ENCODE results near the gene SSR1.
"Not testable (repeated sequence)": the region's sequence is repeated elsewhere in the genome, so short reads cannot be mapped to it uniquely, and the experiment has no call there.

SSR1 gene

DNA sequence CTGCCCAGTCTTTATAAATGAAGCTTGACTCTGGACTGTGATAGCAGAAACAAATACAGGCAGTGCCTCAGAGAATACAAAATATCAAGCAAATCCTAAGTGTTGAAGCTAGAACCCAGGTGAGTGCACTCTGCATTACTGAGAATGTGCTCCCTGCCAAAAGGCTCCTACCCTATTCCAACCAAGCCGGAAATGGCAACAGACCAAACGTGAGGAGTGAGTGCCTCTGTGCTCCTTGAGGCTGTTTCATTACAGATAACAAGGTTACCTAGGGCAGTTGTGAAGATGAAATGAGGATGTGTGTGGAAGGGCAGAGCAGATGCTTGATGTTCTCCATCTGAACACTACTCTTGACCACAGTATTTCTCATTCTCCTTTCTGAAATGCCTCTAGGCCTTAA lies 29.3 kb downstream of the SSR1 start:
- DNase-seq (ENCODE audit: low read depth in 1 of 2, low spot score in 1 of 2), result no peak

DNA sequence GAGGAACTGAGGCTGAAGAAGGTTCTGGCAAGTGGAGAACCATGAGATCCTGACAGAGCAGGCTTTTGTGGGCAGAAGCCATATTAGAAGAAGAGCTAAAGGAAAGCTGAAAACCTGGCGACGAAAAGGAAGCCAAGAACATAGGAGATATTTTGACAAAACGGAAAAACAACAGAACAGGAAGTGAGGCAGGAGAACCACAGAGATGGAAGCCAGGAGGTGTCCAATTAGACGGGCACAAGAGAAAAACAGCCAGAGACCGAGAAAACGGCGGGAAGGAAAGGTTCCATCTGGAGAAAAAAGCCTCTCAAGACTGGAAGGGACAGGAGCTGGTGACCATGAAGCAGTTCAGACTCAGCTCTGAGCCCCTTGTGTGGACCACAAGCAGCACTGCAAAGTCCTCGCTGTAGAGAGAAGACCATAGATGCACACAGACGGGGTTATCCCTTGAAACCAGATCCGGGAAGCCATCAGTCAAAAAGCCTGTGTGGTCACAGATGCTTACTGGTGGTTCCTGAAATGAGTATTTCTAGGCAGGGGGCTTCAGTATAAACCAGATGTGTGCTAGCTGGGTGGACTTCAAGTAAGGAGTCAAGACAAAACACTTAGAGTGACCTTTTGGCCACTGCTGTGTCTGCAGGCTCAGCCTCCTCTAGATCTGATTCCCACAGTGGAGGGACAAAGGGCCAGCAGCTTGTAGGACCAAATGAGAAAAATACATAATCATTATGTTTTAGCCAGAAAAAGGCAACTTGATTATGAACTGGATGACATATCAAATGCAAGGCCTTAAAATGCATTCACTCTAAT lies 30.7 kb downstream of the SSR1 start:
- no peak for DNase-seq (ENCODE audit: low read depth in 1 of 2, low spot score in 1 of 2)

DNA sequence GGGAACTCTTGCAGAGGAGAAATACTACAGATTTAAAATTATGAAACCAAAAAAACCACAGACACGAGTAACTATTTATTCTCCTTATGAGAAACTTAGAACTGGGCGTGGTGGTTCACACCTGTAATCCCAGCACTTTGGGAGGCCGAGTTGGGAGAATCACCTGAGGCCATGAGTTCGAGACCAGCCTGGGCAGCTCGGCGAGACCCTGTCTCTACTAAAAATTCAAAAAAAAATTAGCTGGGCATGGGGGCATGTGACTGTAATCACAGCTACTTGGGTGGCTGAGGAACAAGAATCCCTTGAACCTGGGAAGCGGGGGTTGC lies 36.8 kb downstream of the SSR1 start:
- DNase-seq (ENCODE audit: low read depth in 1 of 2, low spot score in 1 of 2), result no peak

DNA sequence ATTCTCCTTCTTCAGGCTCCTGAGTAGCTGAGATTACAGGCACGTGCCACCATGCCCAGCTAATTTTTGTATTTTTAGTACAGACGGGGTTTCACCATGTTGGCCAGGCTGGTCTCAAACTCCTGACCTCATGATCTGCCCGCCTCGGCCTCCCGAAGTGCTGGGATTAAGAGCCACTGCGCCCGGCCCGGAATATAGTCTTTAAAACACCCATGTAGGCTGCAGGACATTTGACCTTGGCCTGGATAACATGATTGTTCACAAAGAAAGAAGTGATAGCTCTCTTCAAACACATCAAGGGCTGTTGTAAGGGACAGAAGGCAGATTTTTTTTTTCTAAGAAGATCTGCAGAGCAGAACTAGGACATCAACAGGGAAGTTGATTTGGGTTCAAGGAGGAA lies 38.5 kb downstream of the SSR1 start:
- DNase-seq (ENCODE audit: low read depth in 1 of 2, low spot score in 1 of 2), result not testable (repeated sequence)

DNA sequence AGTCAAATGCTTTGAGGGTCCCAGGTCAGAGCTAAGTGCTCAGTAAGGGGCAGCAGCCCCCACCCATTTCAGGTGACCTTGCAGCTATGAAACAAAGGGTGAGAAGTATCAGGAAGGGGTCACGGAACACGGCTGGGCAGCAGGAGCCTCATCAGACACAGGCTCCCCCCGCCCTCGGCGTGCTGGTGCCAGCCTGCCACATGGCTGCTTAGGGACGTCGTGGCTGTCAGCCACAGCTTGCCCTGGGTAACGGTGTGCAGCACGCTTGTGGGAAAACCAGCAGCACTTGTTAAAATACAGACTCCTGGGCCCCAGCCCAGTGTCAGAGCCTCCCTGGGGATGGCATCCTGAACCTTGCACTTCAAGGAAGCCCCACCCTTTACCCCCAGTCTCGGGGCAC lies 39.3 kb downstream of the SSR1 start:
- DNase-seq (ENCODE audit: low read depth in 1 of 2, low spot score in 1 of 2), result no peak

DNA sequence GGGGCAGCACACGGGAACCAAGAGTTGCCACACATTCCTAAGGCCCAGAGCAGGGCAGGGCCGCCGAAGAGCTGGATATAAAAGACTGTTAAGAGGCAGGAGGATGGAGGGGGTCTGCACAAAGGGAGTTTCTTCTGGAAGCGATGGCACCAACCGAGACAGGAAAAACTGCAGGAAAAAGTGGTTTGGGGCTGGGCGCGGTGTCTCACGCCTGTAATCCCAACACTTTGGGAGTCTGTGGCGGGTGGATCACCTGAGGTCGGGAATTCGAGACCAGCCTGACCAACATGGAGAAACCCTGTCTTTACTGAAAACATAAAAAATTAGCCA lies 41.8 kb downstream of the SSR1 start:
- no peak for DNase-seq (ENCODE audit: low read depth in 1 of 2, low spot score in 1 of 2)

DNA sequence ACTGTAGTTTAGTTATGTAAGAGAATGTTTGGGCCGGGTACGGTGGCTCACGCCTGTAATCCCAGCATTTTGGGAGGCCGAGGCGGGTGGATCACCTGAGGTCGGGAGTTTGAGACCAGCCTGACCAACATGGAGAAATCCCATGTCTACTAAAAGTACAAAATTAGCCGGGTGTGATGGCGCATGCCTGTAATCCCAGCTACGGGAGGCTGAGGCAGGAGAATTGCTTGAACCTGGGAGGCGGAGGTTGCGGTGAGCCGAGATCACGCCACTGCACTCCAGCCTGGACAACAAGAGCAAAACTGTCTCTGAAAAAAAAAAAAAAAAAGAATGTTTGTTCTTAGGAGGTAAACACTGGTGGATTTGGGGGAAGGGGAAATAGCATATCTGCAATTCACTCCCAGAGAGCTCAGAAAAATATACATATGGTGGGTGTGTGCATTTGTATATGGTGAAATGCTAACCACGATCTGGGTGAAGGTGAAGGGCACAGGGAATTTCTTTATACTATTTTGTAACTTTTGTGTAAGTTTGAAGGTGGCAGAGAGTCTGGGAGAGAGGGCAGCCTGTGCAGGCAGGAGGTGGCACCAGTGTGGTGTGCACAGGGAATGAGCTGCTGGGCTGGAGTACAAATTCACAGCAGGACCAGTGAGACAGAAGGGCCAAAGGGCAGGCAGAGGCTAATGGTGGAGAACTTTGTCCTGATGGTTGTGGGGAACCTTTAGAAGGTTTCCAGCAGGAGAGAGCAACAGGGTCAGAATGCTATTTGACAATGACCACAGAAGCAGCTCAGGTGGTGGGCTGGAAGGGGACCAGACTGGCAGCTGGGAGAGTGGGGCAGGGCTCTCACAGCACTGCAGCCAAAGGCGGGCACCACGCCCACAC lies 42.4 kb downstream of the SSR1 start:
- no peak for DNase-seq (ENCODE audit: low read depth in 1 of 2, low spot score in 1 of 2)

DNA sequence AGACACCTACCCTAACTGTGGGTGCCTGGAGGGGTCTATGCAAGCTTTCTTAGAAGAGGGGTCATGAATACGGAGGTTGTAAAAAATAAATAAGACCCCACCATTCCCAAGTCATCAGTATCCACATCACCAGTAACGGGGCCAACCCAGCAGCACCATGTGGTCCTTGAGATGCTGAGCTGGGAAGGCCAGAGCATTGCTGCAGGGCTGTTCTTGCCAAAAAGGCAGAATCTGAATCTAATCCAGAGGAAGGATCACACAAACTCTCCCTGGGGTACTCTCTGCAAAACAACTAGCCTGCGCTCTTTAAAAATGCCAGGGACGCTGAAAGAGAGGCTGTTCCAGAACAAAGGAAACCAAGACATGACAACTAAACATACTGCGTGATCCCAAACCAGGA lies 43.2 kb downstream of the SSR1 start:
- DNase-seq (ENCODE audit: low read depth in 1 of 2, low spot score in 1 of 2), result no peak

DNA sequence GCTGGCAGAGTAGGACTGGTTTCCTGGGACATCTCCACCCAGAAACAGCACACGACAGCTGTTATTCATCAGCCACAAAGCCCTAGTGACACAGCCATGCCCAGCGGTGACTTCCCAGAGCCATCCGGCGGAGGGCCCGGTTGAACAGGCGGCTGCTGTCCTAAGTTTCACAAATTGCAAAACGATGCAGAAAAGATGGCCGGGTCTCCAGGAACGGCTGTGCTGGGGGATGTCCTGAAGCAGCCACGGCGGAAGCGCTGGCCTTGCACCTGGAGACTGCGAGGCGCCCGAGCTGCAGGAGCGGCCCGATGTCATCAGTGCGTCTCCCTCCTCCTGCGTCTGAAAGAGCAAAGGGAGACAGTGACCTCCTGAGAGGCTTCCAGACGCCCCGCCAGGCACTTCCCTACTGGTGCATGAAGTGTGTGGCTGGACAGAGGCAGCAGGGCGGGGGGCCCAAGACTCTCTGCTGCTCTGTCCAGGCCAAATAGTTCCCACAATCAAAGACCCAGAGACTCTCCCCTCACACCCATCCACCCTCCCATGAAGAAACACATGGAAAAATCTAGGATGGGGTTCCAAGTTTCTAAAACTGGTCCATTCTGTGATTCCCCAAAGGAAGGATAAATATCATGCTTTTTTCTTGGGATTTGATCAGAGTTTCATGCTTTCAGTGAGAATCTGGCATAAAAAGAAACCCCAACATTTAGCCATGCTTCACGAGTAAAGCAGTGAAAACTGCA lies 44.0 kb downstream of the SSR1 start:
- no peak for DNase-seq (ENCODE audit: low read depth in 1 of 2, low spot score in 1 of 2)

DNA sequence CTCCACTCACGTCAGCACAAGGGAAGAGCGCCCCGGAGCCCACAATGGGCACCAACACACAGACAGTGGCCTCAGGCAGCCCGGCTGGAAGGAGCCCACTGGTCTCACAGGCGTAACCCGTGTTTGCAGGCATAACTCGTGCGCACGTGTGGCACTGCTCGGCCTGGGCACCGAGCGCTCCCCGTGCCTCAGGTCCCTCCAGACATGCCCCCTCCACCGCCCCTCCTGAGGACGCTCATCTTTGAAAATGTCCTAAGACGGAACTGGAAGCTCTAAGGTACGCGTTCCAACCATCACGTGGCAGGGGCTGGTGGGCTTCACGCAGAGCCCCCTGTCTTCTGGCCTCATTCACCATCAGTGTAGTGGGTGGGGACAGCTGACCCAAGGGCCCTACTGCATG lies 44.6 kb downstream of the SSR1 start:
- no peak for DNase-seq (ENCODE audit: low read depth in 1 of 2, low spot score in 1 of 2)

DNA sequence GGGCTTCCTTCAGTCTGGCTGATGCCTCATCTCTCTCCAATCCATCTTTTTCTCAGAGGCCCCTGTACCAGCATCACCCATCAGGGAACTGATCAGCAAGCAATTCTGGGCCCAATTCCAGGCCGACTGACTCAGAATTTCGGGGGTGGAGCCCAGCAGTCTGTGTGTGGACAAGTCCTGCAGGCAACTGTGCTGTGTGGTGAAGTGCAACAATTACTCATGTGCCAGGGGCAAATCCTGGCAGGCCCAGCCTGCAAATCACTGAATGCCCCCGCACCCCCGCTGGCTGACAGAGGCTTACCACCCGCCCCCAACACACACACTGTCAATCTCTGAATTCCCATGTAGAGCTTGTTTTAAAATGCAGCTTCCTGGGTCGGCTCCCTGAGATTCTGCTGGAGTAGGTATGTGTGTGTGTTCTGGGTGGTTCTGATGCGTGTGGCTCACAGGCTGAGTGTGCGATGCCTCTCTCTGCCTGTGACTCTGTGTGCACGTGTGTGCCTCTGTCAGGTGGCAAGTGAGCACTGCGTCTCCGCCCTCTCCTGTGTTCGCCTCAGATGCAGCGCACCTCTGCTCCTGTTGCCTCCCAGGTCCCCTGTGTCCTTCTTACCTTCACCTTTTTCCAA lies 45.4 kb downstream of the SSR1 start:
- no peak for DNase-seq (ENCODE audit: low read depth in 1 of 2, low spot score in 1 of 2)

DNA sequence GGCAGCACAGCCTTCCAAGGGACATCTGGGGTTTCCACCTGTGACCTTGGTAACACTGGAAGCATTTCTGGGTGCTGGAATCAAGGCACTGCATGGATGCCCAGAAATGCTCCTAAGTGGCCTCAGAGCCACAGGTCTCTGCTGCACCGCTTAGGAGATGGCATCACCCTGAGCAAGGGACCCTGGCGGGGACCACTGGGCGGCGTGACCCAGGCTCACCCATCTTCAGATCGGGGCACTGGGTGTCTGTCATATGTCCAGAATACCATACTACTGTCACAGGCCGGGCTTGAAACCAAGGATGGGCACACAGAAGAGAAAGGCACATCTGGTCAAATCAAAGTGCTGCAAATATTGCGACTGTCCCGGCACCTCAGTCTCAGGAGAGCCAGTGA lies 45.9 kb downstream of the SSR1 start:
- no peak for DNase-seq (ENCODE audit: low read depth in 1 of 2, low spot score in 1 of 2)

DNA sequence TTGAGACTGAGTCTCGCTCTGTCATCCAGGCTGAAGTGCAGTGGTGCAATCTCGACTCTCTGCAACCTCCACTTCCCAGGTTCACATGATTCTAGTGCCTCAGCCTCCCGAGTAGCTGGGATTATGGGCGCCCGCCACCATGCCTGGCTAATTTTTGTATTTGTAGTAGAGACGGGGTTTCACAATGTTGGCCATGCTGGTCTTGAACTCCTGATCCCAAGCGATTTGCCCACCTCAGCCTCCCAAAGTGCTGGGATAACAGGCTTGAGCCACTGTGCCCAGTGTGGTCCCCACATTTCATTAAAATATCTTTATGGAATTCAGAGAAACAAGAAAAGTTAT lies 47.6 kb downstream of the SSR1 start:
- DNase-seq (ENCODE audit: low read depth in 1 of 2, low spot score in 1 of 2), result not testable (repeated sequence)

DNA sequence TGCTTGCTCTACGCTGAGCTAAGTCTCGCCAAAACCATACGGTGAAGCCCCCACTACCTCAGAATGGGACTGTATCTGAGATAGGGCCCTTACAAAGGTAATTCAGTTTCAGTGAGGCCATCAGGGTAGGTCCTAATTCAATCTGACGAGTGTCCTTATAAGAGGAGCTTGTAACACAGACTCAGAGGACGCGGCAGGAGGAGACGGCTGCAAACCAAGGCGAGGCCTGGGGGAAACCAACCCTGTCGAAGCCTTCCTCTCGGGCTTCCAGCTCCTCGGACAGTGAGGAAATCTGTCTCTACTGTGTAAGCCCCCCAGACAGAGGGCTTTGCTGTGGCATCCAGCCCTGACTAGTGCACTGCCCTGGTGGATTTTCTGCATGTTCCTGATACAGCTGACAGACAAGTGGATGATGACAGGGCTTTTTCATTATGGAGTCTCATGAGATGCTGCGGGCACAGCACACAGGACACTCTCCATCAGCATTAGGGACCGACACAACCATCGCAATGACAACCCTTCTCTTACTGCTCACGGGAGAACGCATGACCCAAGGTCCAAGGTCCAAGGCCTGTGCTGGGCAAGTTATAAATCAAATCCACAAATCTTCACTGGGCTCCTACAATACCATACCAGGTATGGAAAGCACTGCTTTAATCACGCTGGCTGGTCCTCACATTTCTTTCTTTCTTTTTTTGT lies 48.2 kb downstream of the SSR1 start:
- DNase-seq (ENCODE audit: low read depth in 1 of 2, low spot score in 1 of 2), result no peak

DNA sequence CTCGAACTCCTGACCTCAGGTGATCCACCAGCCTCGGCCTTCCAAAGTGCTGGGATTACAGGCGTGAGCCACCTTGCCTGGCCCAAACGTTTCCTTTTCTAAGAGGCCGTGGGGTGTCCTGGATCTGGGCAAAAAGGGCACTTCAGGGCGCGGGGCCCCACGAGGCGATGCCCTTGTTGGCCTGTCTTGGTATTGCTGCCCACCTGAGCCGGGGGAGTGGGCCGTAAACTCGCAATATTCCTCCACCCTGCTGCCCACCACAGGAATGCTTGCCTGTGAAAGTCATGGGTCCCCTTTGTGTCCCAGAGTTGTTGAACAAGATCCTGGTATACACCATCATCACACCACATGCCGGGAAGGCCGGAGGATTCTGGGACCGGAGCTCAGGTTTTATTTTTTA lies 49.0 kb downstream of the SSR1 start:
- no peak for DNase-seq (ENCODE audit: low read depth in 1 of 2, low spot score in 1 of 2)

DNA sequence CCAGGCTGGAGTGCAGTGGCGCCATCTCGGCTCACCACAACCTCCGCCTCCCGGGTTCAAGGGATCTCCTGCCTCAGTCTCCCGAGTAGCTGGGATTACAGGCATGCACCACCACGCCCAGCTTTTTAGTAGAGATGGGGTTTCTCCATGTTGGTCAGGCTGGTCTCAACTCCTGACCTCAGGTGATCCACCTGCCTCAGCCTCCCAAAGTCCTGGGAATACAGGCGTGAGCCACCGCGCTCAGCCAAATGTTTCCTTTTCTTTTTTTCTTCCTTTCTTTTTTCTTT lies 49.5 kb downstream of the SSR1 start:
- DNase-seq (ENCODE audit: low read depth in 1 of 2, low spot score in 1 of 2), result not testable (repeated sequence)

DNA sequence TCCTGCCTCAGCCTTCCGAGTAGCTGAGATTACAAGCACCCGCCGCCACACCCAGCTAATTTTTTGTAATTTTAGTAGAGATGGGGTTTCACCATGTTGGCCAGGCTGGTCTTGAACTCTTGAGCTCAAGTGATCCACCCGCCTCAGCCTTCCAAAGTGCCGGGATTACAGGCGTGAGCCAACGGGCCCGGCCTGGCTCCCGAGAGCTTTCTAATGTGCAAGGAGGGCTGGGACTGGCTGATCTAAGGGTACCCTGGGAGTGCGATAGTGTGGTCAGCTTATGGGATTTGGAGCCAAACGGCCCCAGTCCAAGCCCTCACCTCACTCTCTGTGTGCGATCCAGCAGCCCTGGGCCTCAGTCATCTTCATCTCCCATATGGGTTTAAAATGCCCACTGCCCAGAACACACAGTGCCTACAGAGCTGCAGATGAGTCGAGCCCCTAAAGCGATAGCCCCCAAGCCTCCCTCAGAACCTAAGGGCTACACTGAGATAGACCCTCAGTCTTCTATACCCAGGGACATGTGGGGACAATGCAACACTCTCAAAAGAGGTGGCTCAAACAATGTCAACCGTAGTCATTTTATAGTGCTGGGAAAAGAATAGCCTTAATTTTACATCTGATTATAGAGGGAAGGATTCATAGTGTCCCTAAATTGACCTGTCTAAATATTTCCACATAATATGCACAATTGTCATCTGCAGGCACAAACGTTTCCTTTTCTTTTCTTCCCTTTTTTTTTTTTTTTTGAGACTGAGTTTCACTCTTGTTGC lies 50.1 kb downstream of the SSR1 start:
- DNase-seq (ENCODE audit: low read depth in 1 of 2, low spot score in 1 of 2), result no peak

DNA sequence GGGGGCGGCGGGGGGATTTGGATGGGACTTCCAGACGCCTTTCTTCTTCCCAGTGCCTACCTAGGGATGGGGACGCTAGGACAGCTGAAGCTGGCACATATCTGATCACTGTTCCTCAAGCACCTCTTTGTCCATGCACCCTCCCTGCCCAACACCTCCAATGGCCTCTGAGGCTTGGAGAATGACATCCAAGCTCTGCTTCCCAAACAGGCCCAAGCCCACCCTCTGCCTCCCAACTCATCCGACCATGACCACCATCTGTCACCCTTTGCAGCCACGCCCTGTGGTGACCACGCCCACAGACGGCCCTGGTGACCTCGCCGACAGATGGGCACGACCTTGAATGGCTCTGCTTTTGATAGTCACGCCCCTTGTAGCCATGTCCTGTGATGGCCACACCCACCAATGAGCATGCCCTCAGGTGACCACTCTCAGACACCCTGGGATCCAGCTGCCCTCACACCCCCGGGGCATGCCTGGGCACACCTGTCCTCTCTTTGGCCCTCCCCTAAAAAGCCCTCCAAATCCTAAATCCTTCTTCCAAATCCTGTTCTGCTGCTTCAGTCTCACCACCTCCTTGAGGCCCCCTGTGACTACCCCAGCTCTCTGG lies 51.0 kb downstream of the SSR1 start:
- DNase-seq (ENCODE audit: low read depth in 1 of 2, low spot score in 1 of 2), result no peak

DNA sequence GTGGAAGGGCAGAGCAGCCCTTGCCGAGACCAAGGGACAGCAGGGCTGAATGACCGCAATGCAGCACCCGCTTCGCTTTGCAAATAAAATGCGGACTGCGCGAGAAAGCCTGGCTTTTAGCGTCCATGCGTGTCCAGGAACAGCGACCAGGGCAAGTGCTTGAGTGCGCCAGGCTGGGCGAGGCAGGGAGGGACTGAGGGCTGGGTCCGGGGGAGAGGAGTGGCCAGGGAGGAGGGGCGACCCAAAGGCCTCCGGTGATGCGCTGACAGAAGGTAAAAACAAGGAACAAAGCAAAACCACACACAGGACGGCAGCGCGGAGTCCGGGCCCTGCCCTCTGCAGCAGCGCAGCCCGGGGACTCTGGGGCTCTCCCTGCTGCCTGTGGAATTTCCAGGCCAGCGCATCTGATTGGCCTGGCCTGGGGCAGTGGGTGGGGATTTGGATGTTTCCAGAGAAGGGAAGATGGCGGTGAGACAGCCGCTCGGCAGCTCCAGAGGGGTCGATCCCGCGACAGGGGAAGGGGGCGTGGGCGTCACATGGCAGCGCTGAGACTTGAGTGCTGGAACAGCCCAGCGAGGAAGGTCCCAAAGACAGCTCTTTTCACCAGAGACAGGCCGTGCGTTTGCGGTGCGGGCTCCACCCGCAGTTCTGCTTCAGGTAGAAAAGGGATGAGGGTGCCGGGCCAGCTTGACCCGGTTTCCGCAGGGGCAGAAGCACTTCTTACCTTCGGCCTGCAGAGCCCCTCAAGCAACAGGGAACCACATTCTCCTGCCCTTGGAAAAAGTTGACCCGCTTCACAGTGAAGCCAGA lies 51.8 kb downstream of the SSR1 start:
- peak in 1 of 2 donors; percentile 37 for DNase-seq (ENCODE audit: low read depth in 1 of 2, low spot score in 1 of 2)
